Esophagus muscularis mucosa (tissue), 4 donors: Measurements from ENCODE around the gene CLIC3. TPM values are rescaled to one million over a fixed set of nuclear protein-coding genes. Genes with fewer than 3 reads are reported as not detected.

Experiments
- DNase-seq: peaks from one replicate; pipeline ENCODE4 v3.0.0-alpha.2; 2017; ENCODE audit errors: extremely low spot score
- H3K27ac ChIP-seq, 4 donors: fragments of 200-600 bp; sonication (generic); replicated peaks in 1 of 4; 1 replicate in 3 of 4; 2 replicates in 1 of 4; pipeline ENCODE4 v1.5.1; 2016 to 2019; ENCODE audit warnings: mild to moderate bottlenecking in 1 of 4
- H3K27me3 ChIP-seq, 4 donors: fragments of 200-600 bp; sonication (generic); one replicate each; pipeline versions ENCODE4 v1.5.1 to v1.6.0; 2016 to 2019
- H3K36me3 ChIP-seq, 4 donors: fragments of 200-600 bp; sonication (generic); one replicate each; pipeline ENCODE4 v1.5.1; 2016 to 2019
- H3K4me1 ChIP-seq, 4 donors: fragments of 200-600 bp; sonication (generic); one replicate each; pipeline ENCODE4 v1.5.1; 2016 to 2019
- H3K4me3 ChIP-seq, 4 donors: fragments of 200-600 bp; sonication (generic); 1 replicate in 2 of 4; 2 replicates in 2 of 4; pipeline ENCODE4 v1.5.1; 2016 to 2019; ENCODE audit warnings: mild to moderate bottlenecking in 4 of 4, moderate library complexity in 1 of 4
- H3K9me3 ChIP-seq, 4 donors: fragments of 200-600 bp; sonication (generic); 1 replicate in 3 of 4; 2 replicates in 1 of 4; pipeline ENCODE4 v1.5.1; 2016 to 2019
- CTCF ChIP-seq, 3 experiments: fragments of 200-600 bp in 2 of 3; fragments of 450-650 bp in 1 of 3; sonication (generic) in 2 of 3; IDR thresholded peaks; one replicate each; pipeline ENCODE4 v1.5.1; 2017 to 2019; ENCODE audit warnings: antibody characterized with exemption in 3 of 3, mild to moderate bottlenecking in 2 of 3, moderate library complexity in 1 of 3
- EP300 ChIP-seq: sonication (generic); formaldehyde crosslinking; IDR thresholded peaks from one replicate; pipeline ENCODE4 v1.6.1; 2017; ENCODE audit warnings: antibody characterized with exemption
- POLR2A ChIP-seq: fragments of 450-650 bp; IDR thresholded peaks from one replicate; pipeline ENCODE4 v1.6.1; 2017; ENCODE audit warnings: antibody characterized with exemption, moderate library complexity, mild to moderate bottlenecking, low read depth
- POLR2AphosphoS5 ChIP-seq, 2 donors: sonication (generic); formaldehyde crosslinking; IDR thresholded peaks; one replicate each; pipeline ENCODE4 v1.6.1; 2017; ENCODE audit warnings: antibody characterized with exemption in 2 of 2
- WGBS: methylation state at CpG from one replicate; pipeline ENCODE4 v1.1.5; 2018; 5-methylcytosine and 5-hydroxymethylcytosine counted together
- intact Hi-C: fragments of 100-400 bp; cut with DNase I; formaldehyde crosslinking; loops from one replicate; pipeline ENCODE4 v1.15.1; 2023
- total RNA-seq, 4 donors: library from RNA; depleted of rRNA; stranded (reverse); fragments of >200 nt; gene quantifications; one replicate each; pipeline versions ENCODE4 v1.1.0 to v1.2.1, GENCODE V29; 2016

The CLIC3 gene
- total RNA-seq, 4 donors from 2014 or later, result 1.4 to 2.5 TPM; not detected in 2

GRCh38 chr9:136957461-136957860 lies 38.9 kb downstream of the CLIC3 start:
- Histone ChIP-seq H3K4me1 (peaks cover 0 to 9% (median 4%) of the 10 kb centered on the region in 4 donors), H3K27ac (no peak overlapping the region), H3K9me3 (no peaks in the 10 kb centered on the region), H3K27me3 (peaks cover 0 to 15% (median 0%) of the 10 kb centered on the region in 4 donors), H3K36me3 (no peaks in the 10 kb centered on the region), H3K4me3 (no peak overlapping the region)
- no peak for DNase-seq
- TF ChIP-seq CTCF (IDR thresholded peaks at IDR 0.05) (no peak), POLR2A (no peak), EP300 (no peak), POLR2AphosphoS5 (IDR thresholded peaks at IDR 0.05) (no peak)
- WGBS, result 91% methylated on average over 1 of the region's 1 CpG
- intact Hi-C loops, result no loop called here

DNA sequence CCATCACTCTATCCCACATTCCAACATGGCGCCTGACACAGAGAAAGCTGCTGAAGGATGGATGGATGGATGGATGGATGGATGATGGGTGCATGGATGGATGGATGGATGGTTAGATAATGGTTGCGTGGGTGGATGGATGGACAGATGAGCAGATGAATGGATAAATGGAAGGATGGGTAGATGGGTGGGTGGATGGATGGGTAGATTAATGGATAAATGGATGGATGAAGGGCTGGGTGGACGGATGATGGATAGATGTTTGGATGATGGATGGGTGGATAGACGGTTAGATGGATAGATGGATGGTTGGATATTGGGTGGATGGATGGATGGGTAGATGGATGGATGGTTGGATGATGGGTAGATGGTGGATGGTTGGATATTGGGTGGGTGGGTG lies 39.8 kb downstream of the CLIC3 start:
- WGBS, result 95% methylated on average over 4 of the region's 4 CpGs
- peaks cover 0 to 6% (median 3%) of the 10 kb centered on the region in 4 donors for H3K4me1 ChIP-seq
- intact Hi-C loops, result no loop called here

DNA sequence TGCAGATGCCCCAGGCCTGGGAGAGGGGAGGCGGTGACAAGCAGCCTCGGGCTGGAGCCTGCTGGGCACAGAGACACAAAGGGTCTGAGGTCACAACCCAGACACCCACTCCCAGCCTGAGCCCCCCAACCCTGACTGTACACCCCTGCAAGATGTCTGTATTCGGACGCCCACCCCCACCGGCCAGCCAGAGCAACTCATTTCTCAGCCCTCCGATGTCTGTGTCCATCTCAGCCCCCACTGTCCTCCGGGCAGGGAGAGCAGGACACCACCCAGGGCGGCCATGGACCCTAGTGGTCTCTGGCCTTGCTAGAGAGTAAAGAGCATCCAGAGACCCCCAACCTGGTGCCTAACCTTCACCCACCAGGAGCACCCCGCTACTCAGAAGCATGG lies 40.4 kb downstream of the CLIC3 start:
- H3K27me3 ChIP-seq, result peaks cover 0 to 15% (median 0%) of the 10 kb centered on the region in 4 donors
- intact Hi-C loops, result no loop called here
- H3K27ac ChIP-seq, result no peak overlapping the region
- H3K4me3 ChIP-seq, result no peak overlapping the region
- 98% methylated on average over 9 of the region's 9 CpGs for WGBS
- DNase-seq, result no peak
- H3K9me3 ChIP-seq, result no peaks in the 10 kb centered on the region
- H3K36me3 ChIP-seq, result no peaks in the 10 kb centered on the region
- H3K4me1 ChIP-seq, result peaks cover 0 to 4% (median under 1%) of the 10 kb centered on the region in 4 donors
- no peak for TF ChIP-seq CTCF (IDR thresholded peaks at IDR 0.05)
- no peak for TF ChIP-seq POLR2AphosphoS5 (IDR thresholded peaks at IDR 0.05)
- no peak for TF ChIP-seq EP300
- no peak for TF ChIP-seq POLR2A

More for the DNA sequence above, 39.8 kb downstream of the CLIC3 start:
- no peaks in the 10 kb centered on the region for H3K9me3 ChIP-seq
- H3K27ac ChIP-seq, result no peak overlapping the region
- TF ChIP-seq CTCF (IDR thresholded peaks at IDR 0.05), result no peak
- TF ChIP-seq POLR2AphosphoS5 (IDR thresholded peaks at IDR 0.05), result no peak
- no peak for TF ChIP-seq POLR2A
- no peak for TF ChIP-seq EP300
- peaks cover 0 to 15% (median 0%) of the 10 kb centered on the region in 4 donors for H3K27me3 ChIP-seq
- no peak for DNase-seq
- H3K36me3 ChIP-seq, result no peaks in the 10 kb centered on the region
- H3K4me3 ChIP-seq, result no peak overlapping the region

GRCh38 chr9:136955202-136955942 lies 41.0 kb downstream of the CLIC3 start:
- H3K27me3 ChIP-seq, result peaks cover 0 to 15% (median 0%) of the 10 kb centered on the region in 4 donors
- no peak overlapping the region for H3K4me3 ChIP-seq
- H3K27ac ChIP-seq, result no peak overlapping the region
- no peaks in the 10 kb centered on the region for H3K36me3 ChIP-seq
- no peaks in the 10 kb centered on the region for H3K9me3 ChIP-seq
- no peak for DNase-seq
- no peak for TF ChIP-seq POLR2AphosphoS5 (IDR thresholded peaks at IDR 0.05)
- TF ChIP-seq EP300, result no peak
- peaks cover 5 to 9% (median 6%) of the 10 kb centered on the region in 4 donors for H3K4me1 ChIP-seq
- intact Hi-C loops, result no loop called here
- 86% methylated on average over 13 of the region's 14 CpGs for WGBS

GRCh38 chr9:136954270-136955083 lies 41.9 kb downstream of the CLIC3 start:
- no peak for DNase-seq
- no peaks in the 10 kb centered on the region for H3K9me3 ChIP-seq
- peaks cover 0 to 9% (median 0%) of the 10 kb centered on the region in 4 donors for H3K27me3 ChIP-seq
- H3K27ac ChIP-seq, result no peak overlapping the region
- TF ChIP-seq EP300 (no peak), POLR2AphosphoS5 (IDR thresholded peaks at IDR 0.05) (no peak), POLR2A (no peak), CTCF (IDR thresholded peaks at IDR 0.05) (no peak)
- intact Hi-C loops, result loop anchor here (5.0 kb wide), 1 partner anchor 167 kb away; no protein-coding TSS in a partner anchor
- H3K4me3 ChIP-seq, result no peak overlapping the region
- H3K4me1 ChIP-seq, result peaks cover 10 to 16% (median 12%) of the 10 kb centered on the region in 4 donors
- no peaks in the 10 kb centered on the region for H3K36me3 ChIP-seq
- WGBS, result 90% methylated on average over 18 of the region's 25 CpGs
